ENCODE measurements around the gene FAM83C.

GRCh38 chr20:35270021-35270902 is 22.0 kb downstream of the FAM83C start:
- TF ChIP-seq CTCF (IDR thresholded peaks at IDR 0.05; ENCODE audit: low read length) (no peak), EZH2 (optimal IDR thresholded peaks at IDR 0.05; ENCODE audit: low read depth, low read length) (no peak)

Data from MM.1S (cell line).